Activated T-cell treated with anti-CD3 and anti-CD28 coated beads, Interleukin-2, amount 50 U/mL, for 1 hour (primary cell): ENCODE results near the gene HOXA3.

Experiments used
- DNase-seq: peaks from one replicate; pipeline ENCODE4 v3.0.0-alpha.2; 2020

HOXA3 gene

DNA sequence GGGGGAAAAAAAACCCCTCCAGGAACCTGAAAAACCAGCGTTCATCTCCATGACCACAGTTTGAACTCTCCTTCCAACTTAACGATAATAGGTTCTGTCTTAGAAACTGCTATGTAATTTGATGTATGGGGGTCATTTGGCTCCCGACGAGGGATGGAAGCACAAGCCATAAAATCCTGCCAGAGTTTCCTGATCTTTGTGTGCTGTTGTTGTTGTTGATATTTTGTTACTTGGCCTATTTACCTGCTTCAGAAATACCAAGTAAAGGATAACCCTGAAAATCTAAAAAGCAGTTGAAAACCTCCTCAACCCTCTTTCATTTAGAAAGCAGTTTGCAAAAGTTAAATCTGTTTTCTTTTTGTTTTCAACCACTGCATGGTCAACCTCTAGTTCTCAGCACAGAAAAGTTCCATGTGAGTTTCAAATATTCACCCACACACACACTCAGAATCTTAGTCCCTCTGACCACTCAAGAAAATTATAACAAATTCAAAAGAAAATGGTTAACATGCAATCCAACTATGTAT is 40.6 kb downstream of the HOXA3 start:
- DNase-seq = no peak

DNA sequence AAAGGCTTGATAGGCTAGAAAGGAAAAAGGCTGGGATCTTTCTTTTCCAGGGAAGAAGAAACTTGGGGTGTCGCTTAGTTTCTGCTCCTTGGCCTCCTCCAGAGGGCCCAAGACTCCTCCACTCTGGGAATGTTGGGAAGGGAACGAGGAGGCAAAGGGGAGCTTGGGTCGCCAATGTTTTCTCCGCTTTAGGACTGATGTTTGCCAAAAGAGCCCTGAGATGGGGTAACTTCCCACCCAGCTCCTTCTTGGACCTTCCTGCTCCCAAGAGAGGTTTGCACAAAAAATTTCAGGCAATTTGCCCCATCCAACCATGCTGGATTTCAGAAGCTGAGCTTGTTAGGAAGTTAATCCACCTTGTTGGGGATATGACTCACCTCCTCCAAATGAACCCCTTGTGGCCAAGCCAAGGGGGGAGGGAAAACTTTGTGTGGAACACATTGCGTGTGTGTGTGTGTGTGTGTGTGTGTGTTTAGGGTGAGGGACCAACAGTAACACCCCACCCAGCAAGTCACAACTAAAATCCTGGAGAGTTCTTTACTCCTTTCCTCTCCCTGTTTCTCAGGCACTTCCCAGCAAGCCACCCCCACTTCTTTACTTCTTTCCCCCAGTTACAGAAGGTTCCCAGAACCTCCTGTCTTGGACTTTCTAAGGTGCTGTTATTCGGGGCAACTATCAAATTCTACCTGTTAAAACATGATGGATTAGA is 41.2 kb downstream of the HOXA3 start:
- no peak for DNase-seq

DNA sequence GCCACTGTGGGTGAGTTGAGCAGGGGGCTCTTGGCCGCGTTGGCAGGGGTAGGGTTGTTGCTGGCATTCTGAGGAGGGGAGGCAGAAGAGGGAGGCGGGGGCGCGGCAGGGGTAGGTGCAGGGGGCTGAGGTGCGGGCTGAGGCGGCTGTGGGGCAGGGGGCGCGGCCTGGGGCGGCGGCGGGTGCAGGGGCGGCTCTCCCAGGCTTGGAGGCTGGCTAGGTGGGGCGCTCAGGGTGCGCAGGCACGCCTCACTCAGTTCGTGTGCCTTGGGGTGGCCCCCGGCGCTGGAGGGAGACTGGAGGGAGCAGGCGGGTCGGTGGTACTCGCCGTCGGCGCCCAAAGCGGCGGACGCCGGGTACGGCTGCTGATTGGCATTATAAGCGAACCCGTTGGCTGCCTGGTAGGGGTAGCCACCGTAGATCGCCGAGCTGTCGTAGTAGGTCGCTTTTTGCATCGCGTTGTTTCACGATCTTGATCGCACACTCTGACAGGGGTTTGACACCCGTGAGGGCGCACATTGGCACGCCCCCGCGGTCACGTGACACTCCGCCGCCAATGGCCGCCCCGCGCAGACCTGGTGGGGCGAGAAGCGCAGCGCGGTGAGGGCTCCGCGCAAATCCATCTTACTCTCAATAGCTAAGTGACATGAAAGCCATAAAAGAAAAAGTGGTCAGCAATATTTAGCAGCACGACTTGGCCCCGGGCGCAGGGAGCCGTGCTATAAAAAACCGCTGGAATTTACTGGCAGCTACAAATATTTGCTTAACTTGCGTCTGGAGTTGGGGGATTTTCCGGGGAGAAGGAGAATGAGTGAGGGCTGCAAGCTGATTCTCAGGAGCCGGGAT is 42.0 kb downstream of the HOXA3 start:
- no peak for DNase-seq

DNA sequence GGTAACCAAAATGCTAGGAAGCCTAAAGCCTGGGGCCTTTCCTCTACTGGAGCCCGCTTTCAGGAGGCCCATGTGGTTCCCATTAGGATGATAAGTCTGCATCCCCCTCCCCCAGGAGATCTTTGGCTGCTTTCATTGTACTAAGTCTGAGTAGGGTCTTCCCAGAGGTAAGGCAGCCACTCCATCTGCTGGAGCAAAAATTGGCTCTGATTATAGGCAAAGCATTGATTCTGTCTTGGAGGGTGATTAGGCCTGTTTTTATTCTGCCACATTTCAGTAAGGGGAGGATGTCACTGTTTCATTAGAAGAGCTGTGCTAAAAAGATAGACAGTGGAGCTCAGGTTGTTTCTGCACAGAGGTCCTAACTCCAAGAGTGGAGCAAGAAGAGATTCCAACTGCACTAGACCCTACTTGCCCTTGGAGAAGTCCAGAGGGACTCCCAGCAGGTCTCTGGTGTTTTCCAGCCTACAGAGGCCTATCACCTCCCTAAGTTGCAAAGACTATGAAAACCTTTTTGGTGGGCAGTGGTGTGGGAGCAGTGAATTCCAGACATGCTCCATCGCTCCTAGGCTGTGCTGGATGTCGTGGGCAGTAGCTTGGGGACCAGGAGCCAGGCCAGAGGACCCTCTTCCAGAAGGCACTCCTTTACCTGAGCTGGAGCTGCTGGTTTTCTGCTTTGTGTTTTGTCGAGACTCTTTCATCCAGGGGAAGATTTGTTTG is 42.8 kb downstream of the HOXA3 start:
- DNase-seq = no peak

DNA sequence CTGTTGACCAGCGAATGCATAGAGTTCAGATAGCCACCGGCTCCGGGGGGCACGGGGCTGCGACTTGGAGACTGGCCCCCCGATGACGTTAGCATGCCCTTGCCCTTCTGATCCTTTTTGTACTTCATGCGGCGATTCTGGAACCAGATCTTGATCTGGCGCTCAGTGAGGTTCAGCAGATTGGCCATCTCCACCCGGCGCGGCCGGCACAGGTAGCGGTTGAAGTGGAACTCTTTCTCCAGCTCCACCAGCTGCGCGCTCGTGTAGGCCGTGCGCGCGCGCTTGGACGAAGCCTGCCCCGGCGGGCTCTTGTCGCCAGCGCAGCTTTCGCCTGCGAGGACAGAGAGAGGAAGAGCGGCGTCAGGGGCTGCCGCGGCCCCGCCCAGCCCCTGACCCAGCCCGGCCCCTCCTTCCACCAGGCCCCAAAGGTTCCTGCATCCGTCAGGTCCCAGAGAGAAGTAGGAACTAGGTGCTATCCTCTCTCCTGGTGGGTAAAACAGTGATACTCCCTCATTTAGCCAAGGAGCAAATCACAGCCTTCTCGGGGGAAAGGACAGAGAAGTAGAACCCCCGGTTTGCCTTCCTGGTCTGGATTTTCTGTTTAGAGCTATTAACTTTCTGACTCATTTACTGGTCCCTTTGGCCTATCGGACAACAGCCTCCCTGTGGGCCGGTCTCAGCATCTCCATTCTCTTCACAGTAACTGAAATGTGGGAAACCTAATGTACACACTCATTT is 43.8 kb downstream of the HOXA3 start:
- DNase-seq = no peak

DNA sequence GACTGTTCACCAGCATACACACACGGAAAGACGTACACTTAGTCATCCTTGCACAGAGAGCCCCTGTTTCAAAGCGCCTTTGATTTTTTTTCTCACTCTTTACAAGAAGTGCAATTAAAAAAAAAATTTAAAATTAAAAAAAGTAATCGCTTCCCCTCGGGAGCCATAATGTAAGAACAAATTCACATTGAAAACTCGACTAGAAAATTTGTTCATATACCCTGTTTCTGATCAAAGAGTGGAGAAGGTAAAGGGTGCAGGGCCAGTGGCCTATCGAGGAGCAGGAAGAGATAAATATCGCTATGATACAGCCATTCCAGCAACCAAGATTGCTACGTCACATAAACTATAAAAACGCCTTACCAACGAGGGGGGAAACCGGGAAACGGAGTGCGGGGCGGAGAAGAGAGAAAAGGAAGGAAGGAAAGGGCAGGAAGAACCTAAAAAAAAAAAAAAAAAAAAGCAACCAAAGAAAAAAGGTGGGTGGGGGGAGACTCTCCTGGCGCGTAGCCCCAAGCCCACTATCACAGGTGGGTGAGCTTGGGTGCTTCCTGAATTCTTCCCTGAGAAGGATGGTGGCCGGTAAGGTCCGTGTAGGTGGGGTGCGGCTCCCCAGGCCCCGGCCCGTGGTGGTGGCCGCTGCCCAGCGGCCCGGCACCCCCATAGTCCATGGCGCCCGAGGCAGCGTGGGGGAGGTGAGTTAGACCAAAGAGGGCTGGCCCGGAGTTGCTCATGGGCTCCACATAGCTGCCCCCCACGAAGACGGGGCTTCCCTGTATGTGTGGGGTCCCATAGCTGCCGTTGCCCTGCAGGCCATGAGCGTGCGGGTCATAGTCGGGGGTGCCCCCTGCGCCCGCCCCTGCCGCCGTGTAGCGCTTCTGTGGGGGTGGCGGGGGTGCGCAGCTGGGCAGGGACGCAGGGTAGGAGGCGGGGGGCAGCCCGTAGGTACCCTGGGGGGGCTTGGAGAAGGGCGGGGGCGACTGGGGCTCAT is 44.7 kb downstream of the HOXA3 start:
- DNase-seq = no peak

DNA sequence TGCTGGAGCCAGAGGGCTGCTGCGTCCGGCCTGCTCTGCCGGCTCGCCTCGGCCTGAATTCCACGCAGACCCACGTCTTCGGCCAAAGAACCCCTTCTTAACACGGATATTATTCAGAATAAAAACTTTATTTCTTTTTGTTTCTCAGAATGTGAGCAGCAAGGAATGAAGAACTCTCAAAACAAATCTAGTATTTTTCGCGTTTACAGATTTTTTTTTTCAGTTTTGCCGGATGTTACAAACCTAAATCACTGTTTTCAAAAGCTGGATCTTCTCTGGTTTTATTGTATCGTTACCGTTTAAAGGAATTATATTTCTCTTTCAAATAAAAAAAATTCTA is 45.5 kb downstream of the HOXA3 start:
- DNase-seq = no peak

DNA sequence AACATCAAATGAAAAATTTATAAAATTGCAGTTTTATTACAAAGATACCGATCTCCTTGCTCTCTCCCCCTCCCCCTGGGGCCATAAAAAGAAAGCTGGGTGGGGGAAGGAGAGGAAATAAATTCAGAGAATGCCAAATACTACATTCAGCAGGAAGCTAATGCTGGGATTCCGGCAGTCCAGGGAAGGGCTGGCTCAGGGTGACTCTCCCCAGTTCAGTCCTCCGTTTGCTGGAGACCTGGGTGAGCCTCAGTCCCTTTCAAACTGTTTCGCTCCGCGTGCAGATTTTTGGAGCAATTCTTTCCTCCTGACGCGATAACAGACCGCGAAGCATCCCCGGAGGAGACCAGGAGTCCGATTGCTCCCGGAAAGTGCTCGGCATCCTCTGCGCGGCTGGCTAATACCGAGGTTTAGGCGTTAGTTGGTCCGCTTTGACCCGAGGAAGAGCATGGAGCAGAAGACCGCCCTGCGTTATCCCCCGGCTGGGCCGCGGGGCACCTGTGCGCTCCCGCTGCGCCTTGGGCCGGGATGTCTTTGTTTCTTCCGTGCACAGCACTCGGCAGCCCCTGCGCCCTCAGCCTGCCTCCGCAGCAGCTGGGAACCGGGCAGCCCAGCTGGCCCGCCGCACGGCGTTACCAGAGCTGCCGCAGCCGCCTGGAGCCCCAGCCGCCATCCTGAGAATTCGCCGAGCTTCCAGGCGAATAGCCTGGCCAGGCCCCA is 46.0 kb downstream of the HOXA3 start:
- no peak for DNase-seq

DNA sequence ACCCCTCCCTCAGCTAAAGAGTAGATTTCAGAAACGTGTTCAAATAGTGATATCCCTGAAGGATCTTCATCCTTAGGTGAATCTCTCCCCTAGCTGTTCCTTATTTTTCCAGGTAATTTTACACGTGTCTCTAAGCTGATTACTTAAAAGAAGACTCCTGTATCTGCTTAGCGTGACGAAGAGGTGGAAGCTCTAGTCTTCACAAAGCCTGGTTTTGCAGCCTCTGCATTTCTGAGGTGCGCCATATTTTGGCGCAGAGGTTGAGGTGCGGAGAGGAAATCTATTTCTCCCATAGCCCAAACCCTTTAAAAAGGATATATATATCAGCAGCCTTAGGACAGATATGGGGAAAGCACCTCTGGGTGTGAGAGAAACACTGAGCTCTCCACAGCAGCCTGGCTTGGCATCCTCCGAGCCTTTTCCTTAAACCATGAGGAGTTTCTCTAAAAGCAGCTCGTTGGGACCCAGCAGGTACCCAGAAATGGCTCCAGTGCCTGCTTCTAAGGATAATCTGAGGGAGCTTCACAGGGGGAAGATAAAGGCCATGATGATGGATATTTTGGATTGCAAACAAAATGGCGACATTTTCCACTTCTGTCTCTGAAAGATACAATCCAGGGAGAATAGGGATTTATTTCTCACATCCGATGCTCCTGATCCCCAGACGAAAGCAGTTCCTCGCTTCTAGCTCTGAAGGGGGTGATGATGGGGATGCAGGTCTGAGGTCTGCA is 46.9 kb downstream of the HOXA3 start:
- DNase-seq = no peak

DNA sequence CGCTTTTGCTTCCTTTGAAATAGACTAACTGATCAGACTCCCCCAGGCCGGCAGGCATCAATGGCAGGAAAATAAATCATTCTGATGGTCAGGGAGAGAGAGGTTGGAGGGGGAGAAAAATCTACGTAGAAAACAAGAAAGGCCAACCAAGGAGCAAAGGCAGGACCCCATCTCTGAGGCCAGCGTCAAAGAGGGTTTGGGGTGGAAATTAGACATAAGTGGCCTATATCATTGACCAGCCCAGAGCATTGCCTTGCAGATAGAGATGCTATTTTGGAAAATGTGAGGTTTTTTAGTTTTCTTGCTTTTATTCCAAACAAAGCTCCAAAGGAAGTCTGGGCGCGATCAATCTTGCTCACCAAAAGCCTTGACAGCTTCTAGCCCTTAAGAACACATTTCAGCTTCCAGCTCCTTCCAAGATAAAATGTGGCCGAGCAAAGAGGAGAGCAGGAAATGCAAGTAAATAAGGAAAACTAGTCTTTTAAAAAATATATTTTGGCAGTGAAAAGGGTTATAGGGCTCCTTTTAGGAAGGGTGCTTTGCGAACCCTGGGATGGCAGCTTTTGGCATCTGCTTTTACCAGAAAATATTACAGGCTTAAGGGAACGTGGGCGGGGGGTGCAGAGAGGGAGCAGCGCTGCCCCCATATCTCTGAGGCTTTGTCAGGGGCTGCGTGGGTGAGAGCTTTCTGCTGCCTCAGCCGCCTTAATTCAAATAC is 47.9 kb downstream of the HOXA3 start:
- no peak for DNase-seq

DNA sequence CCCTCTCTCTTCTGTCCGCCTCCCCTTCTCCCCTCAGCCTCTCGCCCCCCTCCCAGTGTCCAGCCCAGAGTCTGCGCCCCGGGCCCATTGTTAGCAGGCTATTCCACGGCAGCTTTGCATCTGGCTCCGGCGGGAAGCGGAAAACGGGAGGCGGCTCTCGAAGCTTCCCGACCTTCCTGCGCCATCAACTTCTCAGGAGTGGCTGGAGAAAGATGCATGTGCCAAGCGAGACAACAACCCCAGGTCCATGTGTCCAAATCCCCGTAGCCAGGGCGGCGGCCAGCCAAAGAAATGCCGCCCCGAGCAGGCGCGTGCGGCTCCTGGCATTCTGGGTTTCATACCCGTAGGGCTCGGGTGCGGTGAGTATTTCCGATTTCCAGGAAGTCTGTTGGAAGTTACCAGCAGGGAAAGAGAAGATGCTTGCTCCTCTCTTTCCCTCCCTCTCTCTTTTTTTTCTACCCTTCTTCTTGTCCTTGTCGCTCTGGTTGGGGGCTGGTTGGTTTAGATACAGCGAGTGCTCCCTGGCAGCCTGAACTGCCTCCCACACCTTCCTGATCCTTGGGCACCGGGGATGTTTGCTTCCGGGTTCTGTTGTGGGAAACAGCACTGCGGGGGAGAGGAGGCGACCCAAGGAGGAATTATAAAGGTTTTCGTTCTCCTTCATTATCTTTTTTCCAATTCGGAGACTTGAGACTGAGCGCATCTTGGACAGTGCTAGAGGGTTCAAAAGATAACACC is 48.7 kb downstream of the HOXA3 start:
- no peak for DNase-seq

DNA sequence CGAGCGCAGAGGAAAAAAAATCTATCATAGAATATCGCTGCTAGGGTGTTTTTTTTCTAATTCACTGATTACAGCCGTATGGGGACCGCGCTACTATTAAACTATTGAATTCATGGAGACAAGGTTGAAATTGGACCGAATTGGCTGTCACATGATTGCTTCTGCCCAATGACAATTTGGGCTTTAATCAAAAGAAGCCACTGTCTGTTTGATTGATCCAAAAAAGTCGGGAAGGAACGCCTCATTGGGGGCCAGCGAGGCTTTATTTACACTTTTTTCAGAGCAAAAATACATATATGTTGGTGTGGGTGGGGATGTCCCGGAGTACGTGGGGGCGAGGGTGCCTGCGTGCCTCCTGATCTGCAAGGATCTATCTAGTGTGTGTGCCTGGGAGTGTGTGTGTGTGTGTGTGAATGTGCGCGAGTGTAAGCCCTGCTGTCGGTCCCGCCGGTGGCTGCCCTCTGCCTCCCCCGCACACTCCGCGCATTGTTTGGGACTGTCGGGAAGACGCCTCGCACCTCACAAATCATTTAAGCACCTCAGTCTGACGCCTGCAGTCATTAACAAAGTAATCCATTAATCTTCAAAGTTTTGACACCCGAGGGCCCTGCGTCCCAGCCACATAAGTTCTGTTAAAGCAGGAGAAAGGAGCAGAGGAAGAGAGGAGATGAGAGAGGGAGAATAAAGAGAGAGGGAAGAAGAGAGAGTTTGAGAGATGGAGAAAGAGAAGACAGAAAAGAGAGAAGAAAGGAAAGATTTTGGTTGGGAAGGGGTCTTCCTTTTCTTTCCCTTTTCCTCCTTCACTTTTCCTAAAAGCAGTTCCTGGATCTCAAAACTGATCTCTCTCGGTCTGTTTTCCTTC is 49.6 kb downstream of the HOXA3 start, which contains the start of gene HOXA2:
Gene HOXA2 (minus strand): TSS at position 103 of the 862 bp plus-strand sequence. CDS start 183 bp downstream, outside the sequence.
- no peak for DNase-seq

DNA sequence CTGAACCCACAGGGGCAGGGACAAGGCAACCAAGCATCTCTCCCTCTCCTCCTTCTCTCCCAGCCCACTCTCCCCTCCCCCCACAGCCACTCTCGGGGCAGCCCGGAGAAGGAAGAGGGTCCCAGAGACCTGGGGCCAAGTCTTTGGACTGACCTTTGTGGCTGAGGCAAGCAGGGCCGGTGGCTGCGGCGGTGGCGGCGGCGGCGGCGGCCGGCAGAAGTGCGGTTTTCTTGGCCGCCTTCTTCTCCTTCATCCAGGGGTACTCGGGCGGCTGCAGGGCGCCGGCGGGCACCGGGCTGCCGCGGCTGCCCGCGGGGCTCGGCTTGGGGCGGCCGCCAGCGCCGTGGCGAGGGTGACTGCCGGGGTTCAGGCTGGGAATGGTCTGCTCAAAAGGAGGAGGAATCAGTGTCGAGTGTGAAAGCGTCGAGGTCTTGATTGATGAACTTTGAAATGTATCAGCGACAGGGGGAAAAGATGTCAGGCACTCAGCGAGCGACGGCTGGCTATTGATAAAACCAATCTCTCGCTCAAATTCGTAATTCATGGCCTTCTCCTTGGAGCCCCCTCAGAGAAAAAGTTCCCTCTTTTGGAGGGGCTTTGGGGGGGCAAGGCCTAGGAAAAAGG is 50.3 kb downstream of the HOXA3 start:
- no peak for DNase-seq

DNA sequence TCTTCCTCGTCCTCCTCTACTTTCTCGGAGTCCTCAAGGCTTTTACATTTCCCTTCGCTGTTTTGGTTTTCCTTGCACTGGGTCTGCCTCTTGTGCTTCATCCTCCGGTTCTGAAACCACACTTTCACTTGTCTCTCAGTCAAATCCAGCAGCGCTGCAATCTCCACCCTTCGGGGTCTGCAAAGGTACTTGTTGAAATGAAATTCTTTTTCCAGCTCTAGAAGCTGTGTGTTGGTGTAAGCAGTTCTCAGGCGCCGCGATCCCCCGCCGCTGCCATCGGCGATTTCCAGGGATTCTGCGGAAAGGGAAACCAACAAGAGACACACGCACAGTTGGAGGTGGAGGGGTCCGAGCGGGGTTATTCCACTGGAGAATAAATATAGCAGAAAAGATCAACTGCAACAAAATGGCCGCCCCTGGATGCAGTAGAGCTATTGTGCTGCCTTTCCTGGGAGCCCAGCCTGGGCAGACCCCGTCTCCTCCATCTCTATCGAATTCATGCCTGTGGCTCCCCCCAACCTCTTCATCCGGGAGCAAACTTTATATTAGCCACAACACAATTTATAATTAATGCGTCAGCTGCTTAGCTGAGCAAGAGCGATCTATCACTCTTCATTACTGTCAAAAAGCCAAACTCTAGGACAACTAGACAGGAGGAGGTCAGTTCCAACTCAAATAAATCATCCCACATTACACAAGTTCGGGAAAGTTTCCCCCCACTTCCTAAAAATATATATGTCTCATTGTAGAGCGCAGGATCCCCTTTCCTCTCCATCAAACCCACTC is 51.0 kb downstream of the HOXA3 start:
- DNase-seq = no peak

DNA sequence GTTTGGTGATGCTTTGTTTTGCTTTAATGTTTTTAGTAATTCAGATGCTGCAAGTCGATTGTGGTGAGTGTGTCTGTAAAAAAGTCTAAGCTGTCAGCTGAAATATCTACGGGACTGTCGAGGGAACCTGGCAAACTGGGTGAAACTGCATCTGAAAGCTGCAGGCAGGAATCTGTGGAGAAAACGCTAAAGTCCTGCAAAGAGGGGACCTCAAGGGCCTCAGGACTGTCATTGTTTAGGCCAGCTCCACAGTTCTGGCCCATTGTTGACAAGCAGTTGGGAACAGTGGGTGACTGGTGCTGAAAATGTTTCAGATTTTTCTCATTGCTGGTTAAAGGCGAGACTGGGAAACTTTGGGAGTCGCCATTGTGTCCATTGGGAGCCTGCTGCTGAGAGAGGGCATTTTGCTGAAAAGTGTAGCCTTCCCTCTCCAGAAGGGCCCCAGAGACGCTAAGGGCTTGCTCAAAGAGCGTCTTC is 51.7 kb downstream of the HOXA3 start:
- DNase-seq = no peak
